Dendritic cell treated with granulocyte-macrophage colony-stimulating factor and Interleukin-4, amounts not matched to agents 40 ng/mL and 50 ng/mL, for 4 days (primary cell): ENCODE data around the gene HEMGN.

ENCODE experiments used
- H3K27ac Mint-ChIP-seq: one replicate; pipeline ENCODE4 v1.8.0; 2022; ENCODE audit warnings: mild to moderate bottlenecking, mixed read lengths
- H3K27me3 Mint-ChIP-seq: one replicate; pipeline ENCODE4 v1.8.0; 2022; ENCODE audit warnings: mild to moderate bottlenecking, mixed read lengths
- H3K36me3 Mint-ChIP-seq: one replicate; pipeline ENCODE4 v1.8.0; 2022; ENCODE audit warnings: low read depth, mixed read lengths
- H3K4me1 Mint-ChIP-seq: one replicate; pipeline ENCODE4 v1.8.0; 2022; ENCODE audit warnings: low read depth, mixed read lengths
- H3K4me3 Mint-ChIP-seq: one replicate; pipeline ENCODE4 v1.8.0; 2022; ENCODE audit warnings: mild to moderate bottlenecking, moderate library complexity, mixed read lengths
- H3K9me3 Mint-ChIP-seq: one replicate; pipeline ENCODE4 v1.8.0; 2022; ENCODE audit warnings: mixed read lengths
- intact Hi-C: fragments of 100-400 bp; cut with micrococcal nuclease; formaldehyde crosslinking; loops from one replicate; pipeline ENCODE4 v1.15.0; 2022

HEMGN gene

DNA sequence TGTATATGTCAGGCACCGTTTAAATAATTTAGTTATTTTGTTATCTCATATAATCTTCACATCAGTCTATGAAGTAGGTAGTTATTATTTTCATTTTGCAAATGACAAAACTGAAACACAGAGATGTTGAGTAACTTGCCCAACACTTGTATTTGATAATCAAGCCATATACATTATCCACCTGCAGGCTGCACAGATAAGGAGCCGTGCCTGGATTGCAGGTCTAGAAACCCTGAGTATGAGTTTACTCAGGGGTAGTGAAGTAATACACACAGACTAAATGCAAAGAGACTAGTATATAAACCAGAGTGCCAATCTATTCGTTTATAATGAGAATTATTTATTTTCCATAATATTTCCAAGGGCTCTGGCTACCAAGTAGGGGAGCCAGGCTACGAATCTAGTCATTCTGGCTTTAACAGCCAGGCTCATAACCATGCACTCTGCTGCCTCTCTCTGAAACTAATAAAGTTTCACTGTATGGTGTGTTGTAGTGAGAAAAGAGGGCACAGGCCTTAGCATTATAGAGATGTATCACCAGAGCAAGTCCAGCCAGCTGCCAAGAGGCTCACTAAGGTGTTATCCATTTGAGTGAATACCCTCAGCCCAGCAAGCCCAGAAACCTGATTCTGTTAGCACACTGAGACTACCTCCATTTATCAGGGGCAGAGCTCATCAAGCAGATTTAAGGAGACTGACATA lies 4.5 kb downstream of the HEMGN start:
- H3K4me1 Mint-ChIP-seq: no peaks in the 10 kb centered on the region
- H3K27me3 Mint-ChIP-seq: peaks cover 5% of the 10 kb centered on the region
- H3K4me3 Mint-ChIP-seq: no peak overlapping the region
- H3K27ac Mint-ChIP-seq: no peak overlapping the region
- no peaks in the 10 kb centered on the region for H3K36me3 Mint-ChIP-seq
- intact Hi-C loops: no loop called here
- no peaks in the 10 kb centered on the region for H3K9me3 Mint-ChIP-seq

DNA sequence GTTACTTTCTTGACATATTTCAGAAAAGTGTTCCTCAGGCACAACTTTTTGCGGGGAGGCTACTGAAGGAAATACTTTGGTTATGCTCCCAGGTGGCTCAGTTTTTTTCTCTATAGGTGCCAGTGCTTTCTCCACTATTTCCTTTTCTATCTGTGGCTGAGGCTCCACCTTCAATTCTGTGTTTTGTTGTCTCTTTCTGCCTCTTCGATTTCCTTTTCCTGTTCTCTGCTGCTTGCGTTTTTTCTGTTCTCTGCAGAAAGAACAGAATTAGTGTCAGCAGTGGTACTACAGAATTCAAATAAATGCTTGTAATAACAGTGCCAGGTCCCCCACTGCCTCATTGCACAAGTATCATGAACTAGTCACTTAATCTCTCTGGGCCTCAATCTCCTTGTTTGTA lies 7.0 kb downstream of the HEMGN start:
- H3K36me3 Mint-ChIP-seq: no peaks in the 10 kb centered on the region
- H3K4me3 Mint-ChIP-seq: no peak overlapping the region
- H3K27me3 Mint-ChIP-seq: peaks cover 5% of the 10 kb centered on the region
- no peak overlapping the region for H3K27ac Mint-ChIP-seq
- H3K9me3 Mint-ChIP-seq: no peaks in the 10 kb centered on the region
- H3K4me1 Mint-ChIP-seq: no peaks in the 10 kb centered on the region
- intact Hi-C loops: no loop called here

DNA sequence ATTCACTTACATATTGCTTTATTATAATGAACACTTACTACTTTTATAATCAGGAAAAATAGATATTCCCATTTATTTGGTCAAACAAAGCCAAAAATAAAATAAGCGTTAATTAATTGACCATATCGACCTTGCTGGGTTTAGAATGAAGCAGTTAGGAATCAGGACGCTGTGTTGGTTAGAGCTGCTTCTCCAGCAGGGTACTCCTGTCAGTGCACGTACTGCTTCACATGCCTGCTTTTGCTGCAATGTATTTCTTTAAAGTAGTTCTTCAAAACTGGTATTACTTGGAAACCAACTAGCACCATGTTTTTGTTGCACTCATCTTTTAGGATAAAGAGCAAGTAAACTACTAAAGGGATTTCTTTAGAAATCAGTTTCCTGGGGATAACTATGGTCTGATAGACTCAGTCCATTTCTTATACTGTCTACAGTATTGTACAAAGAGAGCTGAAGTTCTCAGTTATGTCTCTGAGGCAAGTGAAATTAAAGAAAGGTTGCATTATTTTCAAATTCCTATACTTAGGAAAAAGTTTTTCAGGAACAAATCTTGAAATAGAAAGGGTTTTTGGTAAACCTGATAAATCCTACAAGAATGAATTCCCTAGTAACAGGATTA lies 8.9 kb downstream of the HEMGN start:
- Mint-ChIP-seq H3K36me3 (no peaks in the 10 kb centered on the region), H3K9me3 (no peaks in the 10 kb centered on the region), H3K4me3 (no peak overlapping the region), H3K4me1 (peaks cover 7% of the 10 kb centered on the region), H3K27me3 (no peaks in the 10 kb centered on the region), H3K27ac (no peak overlapping the region)
- intact Hi-C loops: no loop called here

DNA sequence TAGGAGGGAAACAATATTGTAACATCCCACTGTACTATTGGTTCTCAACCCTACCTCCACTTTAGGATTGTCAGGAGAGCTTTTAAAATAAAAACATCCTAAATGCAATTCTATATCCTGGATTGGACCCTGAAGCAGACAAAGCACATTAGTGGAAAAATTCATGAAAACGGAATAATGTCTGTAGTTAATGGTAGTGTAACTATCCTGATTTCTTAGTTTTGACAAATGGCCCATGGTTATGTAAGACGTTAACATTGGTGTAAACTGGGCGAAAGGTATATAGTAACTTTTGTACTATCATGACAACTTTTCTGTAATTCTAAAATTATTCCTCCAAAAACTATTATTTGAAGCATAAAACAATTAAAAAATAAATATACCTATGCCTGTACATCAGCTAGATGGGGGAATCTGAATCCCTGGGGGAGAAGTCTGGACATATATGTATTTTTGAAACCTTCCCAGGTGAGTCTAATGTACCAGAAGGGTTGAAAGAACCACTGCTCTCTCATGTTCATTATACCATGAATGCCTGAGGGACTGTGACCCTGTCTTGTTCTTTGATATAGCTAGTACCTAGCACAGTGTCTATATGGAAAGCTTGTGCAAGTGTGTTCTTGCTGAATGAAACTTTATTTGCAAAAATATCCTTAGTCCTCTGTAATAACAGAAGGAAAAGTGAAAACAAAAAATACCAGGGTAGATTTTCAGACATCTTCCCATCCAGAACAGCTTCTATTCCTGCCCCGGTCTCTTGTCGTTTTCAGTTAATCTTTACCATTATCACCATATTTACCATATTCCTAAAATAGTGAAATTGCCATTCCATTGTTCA lies 12.3 kb downstream of the HEMGN start:
- H3K27me3 Mint-ChIP-seq: no peaks in the 10 kb centered on the region
- peaks cover 11% of the 10 kb centered on the region for H3K36me3 Mint-ChIP-seq
- no peak overlapping the region for H3K27ac Mint-ChIP-seq
- peaks cover 24% of the 10 kb centered on the region for H3K4me1 Mint-ChIP-seq
- no peak overlapping the region for H3K4me3 Mint-ChIP-seq
- H3K9me3 Mint-ChIP-seq: no peaks in the 10 kb centered on the region
- intact Hi-C loops: no loop called here

- Mint-ChIP-seq H3K36me3 (peaks cover 16% of the 10 kb centered on the region), H3K4me3 (no peak overlapping the region), H3K9me3 (no peaks in the 10 kb centered on the region), H3K27ac (peak overlapping the region; percentile 28), H3K4me1 (peaks cover 35% of the 10 kb centered on the region), H3K27me3 (no peaks in the 10 kb centered on the region)
- intact Hi-C loops: loop anchor here (5.0 kb wide), 4 partner anchors 113 to 292 kb away; partner anchors contain the start of genes NCBP1, TSTD2 and XPA
Measured at GRCh38 chr9:97924386-97924785, 13.6 kb downstream of the HEMGN start.

DNA sequence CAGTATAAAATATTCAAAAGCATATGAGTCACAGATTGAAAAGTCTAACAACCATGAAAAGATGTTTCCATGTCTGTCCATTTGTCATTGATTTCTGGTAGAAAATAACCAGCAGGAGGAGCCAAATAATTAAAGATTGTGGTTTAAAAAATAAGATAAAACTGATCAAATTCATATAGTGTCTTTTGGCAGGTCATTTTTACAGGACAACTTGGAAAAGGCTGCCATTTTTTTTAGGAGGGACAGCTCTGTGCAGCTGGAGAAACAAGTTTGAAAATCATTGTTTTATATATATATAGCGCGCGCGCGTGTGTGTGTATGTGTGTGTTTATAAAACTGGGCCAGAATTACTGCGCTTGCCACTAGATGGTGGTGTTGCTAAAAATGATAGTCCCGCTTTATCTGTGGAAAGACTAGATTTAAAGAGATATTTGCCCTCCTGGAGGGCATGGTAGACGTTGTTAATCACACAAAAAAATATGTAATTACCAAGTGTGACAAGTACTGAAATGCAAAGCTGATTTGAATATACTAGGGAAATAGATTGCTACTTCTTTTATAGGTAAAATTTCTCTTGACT lies 14.4 kb downstream of the HEMGN start:
- peaks cover 43% of the 10 kb centered on the region for H3K4me1 Mint-ChIP-seq
- H3K27ac Mint-ChIP-seq: peak overlapping the region; percentile 99
- peak overlapping the region; percentile 48 for H3K4me3 Mint-ChIP-seq
- H3K36me3 Mint-ChIP-seq: peaks cover 16% of the 10 kb centered on the region
- no peaks in the 10 kb centered on the region for H3K9me3 Mint-ChIP-seq
- intact Hi-C loops: loop anchor here (2.0 to 5.0 kb wide), 6 partner anchors 59 to 339 kb away; partner anchors contain the start of genes ANP32B, NCBP1, TSTD2 and XPA
- no peaks in the 10 kb centered on the region for H3K27me3 Mint-ChIP-seq

GRCh38 chr9:97921959-97922724 lies 15.8 kb downstream of the HEMGN start, which contains the start of gene TRMO:
TSS of gene TRMO (minus strand) at chr9:97922500. CDS start at chr9:97922493, 7 bp downstream.
- Mint-ChIP-seq H3K27me3 (no peaks in the 10 kb centered on the region), H3K36me3 (peaks cover 18% of the 10 kb centered on the region), H3K4me3 (peak within 1 kb of the TSS; percentile 95), H3K9me3 (no peaks in the 10 kb centered on the region), H3K4me1 (peaks cover 44% of the 10 kb centered on the region), H3K27ac (peak within 1 kb of the TSS; percentile 99)
- intact Hi-C loops: loop anchor here (1.0 to 5.0 kb wide), 8 partner anchors 16 to 341 kb away; partner anchors contain the start of genes ANP32B, NCBP1, TSTD2 and XPA

DNA sequence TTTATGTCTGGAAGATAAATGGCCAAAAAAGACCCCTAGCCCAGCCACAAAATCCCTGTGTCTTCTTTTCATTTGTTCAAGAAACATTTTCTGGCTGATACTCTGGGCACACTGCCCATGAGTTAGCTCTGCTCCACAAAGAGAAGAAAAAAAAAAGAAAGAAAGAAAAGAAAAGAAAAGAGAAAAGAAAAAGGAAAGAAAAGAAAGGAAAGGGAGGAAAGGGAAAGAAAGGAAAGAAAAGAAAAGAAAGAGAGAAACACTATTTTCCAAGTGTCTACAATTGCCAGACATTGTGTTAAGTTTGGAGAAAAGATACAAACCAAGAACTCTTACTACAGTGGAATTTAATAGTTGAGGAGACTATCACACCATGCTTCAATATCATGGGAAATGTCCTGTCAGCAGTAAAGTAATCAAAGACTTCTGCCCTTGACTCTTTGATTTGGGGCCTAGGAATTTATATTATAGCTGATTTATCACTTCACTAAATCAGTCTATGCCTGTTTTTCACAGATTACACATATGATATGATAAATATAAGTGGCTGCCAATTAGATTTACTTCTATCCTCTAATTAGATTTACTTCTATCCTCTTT lies 18.7 kb downstream of the HEMGN start:
- peak overlapping the region; percentile 81 for H3K27ac Mint-ChIP-seq
- H3K27me3 Mint-ChIP-seq: no peaks in the 10 kb centered on the region
- no peaks in the 10 kb centered on the region for H3K9me3 Mint-ChIP-seq
- peaks cover 42% of the 10 kb centered on the region for H3K36me3 Mint-ChIP-seq
- intact Hi-C loops: no loop called here
- peaks cover 39% of the 10 kb centered on the region for H3K4me1 Mint-ChIP-seq
- H3K4me3 Mint-ChIP-seq: no peak overlapping the region

GRCh38 chr9:97918611-97919010 lies 19.4 kb downstream of the HEMGN start:
- intact Hi-C loops: no loop called here
- H3K27me3 Mint-ChIP-seq: no peaks in the 10 kb centered on the region

GRCh38 chr9:97911970-97912369 lies 26.0 kb downstream of the HEMGN start:
- no peak overlapping the region for H3K27ac Mint-ChIP-seq
- no peaks in the 10 kb centered on the region for H3K27me3 Mint-ChIP-seq
- peaks cover 77% of the 10 kb centered on the region for H3K36me3 Mint-ChIP-seq
- no peak overlapping the region for H3K4me3 Mint-ChIP-seq
- peaks cover 33% of the 10 kb centered on the region for H3K4me1 Mint-ChIP-seq
- intact Hi-C loops: no loop called here
- H3K9me3 Mint-ChIP-seq: no peaks in the 10 kb centered on the region

More at GRCh38 chr9:97918611-97919010, 19.4 kb downstream of the HEMGN start:
- Mint-ChIP-seq H3K36me3 (peaks cover 48% of the 10 kb centered on the region), H3K27ac (peak overlapping the region; percentile 81), H3K4me1 (peaks cover 36% of the 10 kb centered on the region), H3K9me3 (no peaks in the 10 kb centered on the region), H3K4me3 (no peak overlapping the region)

DNA sequence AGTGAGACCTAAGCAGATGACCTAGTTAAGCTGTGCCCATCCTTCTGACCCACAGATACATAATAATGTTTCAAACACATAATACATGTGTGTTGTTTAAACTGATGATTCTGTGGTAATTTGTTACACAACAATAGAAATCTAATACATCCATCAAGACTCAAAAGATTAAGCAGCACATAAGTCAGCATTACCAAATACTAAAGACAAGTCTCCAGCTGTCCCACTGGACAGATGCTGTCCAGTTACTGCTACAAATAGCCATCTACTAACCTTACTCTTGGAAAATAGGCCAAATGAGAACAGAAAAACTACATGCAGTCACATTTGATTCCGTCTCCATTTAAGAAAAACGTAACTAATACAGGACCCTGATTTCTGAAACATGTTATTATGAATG lies 26.4 kb downstream of the HEMGN start:
- no peaks in the 10 kb centered on the region for H3K27me3 Mint-ChIP-seq
- intact Hi-C loops: no loop called here
- peaks cover 73% of the 10 kb centered on the region for H3K36me3 Mint-ChIP-seq
- H3K4me3 Mint-ChIP-seq: no peak overlapping the region
- H3K9me3 Mint-ChIP-seq: no peaks in the 10 kb centered on the region
- H3K27ac Mint-ChIP-seq: no peak overlapping the region
- H3K4me1 Mint-ChIP-seq: peaks cover 35% of the 10 kb centered on the region

- Mint-ChIP-seq H3K27ac (no peak overlapping the region), H3K4me3 (no peak overlapping the region), H3K4me1 (peaks cover 47% of the 10 kb centered on the region), H3K9me3 (no peaks in the 10 kb centered on the region), H3K36me3 (peaks cover 69% of the 10 kb centered on the region), H3K27me3 (no peaks in the 10 kb centered on the region)
- intact Hi-C loops: no loop called here
Measured at GRCh38 chr9:97910357-97910756, 27.6 kb downstream of the HEMGN start.

DNA sequence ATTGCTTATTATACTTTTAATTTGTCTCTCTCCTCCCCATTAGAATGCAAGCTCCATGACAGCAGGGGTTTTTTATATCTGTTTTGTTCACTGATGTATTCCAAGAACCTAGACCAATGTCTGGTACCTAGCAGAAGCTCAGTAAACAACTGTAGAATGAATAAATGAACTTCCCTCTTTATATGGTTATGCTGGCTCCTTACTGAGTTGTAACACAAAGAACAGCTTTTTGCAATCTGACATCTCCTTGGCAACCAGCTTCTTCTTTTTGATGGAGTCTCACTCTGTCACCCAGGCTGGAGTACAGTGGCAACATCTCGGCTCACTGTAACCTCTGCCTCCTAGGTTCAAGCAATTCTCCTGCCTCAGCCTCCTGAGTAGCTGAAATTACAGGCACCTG lies 29.3 kb downstream of the HEMGN start:
- no peaks in the 10 kb centered on the region for H3K27me3 Mint-ChIP-seq
- no peaks in the 10 kb centered on the region for H3K9me3 Mint-ChIP-seq
- H3K27ac Mint-ChIP-seq: peak overlapping the region; percentile 89
- intact Hi-C loops: loop anchor here (10.0 kb wide), 1 partner anchor 194 kb away; no protein-coding TSS in a partner anchor
- H3K4me3 Mint-ChIP-seq: no peak overlapping the region
- peaks cover 66% of the 10 kb centered on the region for H3K36me3 Mint-ChIP-seq
- H3K4me1 Mint-ChIP-seq: peaks cover 56% of the 10 kb centered on the region
